Panc1 (cell line): Measurements from ENCODE around the gene GNAO1. TPM values are rescaled to one million over a fixed set of nuclear protein-coding genes. Genes with fewer than 3 reads are reported as not detected.

Experiments used
- ATAC-seq: fragments of 200-7000 bp; cut with Tn5 transposase; 2 replicates; pipeline ENCODE4 v1.9.1; 2020; ENCODE audit warnings: mild to moderate bottlenecking, moderate library complexity
- BruUV-seq: library from RNA; stranded (reverse); fragments of 400-500 nt; replicated peaks from 2 replicates; lab custom pipeline; 2021; lab: Mats Ljungman, UMichigan
- CTCF ChIA-PET: fragments of 300-600 bp; sonication (Branson Sonifier 250); formaldehyde crosslinking; loops from one replicate; lab custom pipeline; 2022; ENCODE audit warnings: antibody characterized with exemption; lab: Charles Lee
- POLR2A ChIA-PET: fragments of 300-600 bp; sonication (Branson Sonifier 250); formaldehyde crosslinking; loops from one replicate; lab custom pipeline; 2022; ENCODE audit warnings: antibody characterized with exemption; lab: Charles Lee
- DNase-seq: peaks from one replicate; pipeline ENCODE4 v3.0.0-alpha.2; 2010; ENCODE audit warnings: low read depth, low spot score
- H3K27ac ChIP-seq: 2 replicates; pipeline ENCODE4 v1.5.1; 2011; ENCODE audit warnings: mild to moderate bottlenecking, low read length, inconsistent platforms
- H3K27me3 ChIP-seq: fragments of 200-500 bp; sonication (Bioruptor generic); 2 replicates; pipeline ENCODE4 v1.6.0; 2014; ENCODE audit warnings: low read length, inconsistent platforms; ENCODE audit not compliant: control insufficient read depth, insufficient read depth
- H3K36me3 ChIP-seq: fragments of 200-500 bp; sonication (Bioruptor generic); 2 replicates; pipeline ENCODE4 v1.5.1; 2014; ENCODE audit warnings: inconsistent platforms, mild to moderate bottlenecking, low read length, moderate library complexity; ENCODE audit not compliant: control insufficient read depth, insufficient read depth
- H3K4me1 ChIP-seq: 2 replicates; pipeline ENCODE4 v1.5.1; 2011; ENCODE audit warnings: inconsistent platforms, mild to moderate bottlenecking, low read length, moderate library complexity; ENCODE audit not compliant: control insufficient read depth, insufficient read depth
- H3K4me3 ChIP-seq, 2 experiments: 2 replicates each; pipeline ENCODE4 v1.5.1; 2011 to 2012; ENCODE audit warnings: low read depth in 2 of 2, low read length in 2 of 2, mild to moderate bottlenecking in 2 of 2, inconsistent platforms in 1 of 2, moderate library complexity in 1 of 2
- H3K9me3 ChIP-seq: fragments of 200-500 bp; sonication (Bioruptor generic); 2 replicates; pipeline ENCODE4 v1.5.1; 2014; ENCODE audit warnings: low read depth, mild to moderate bottlenecking, inconsistent platforms, low read length, moderate library complexity; ENCODE audit not compliant: control insufficient read depth, insufficient read depth
- CTCF ChIP-seq: fragments of 450-650 bp; IDR thresholded peaks from 2 replicates; pipeline ENCODE4 v1.5.1; 2017; ENCODE audit warnings: mild to moderate bottlenecking
- POLR2AphosphoS5 ChIP-seq: IDR thresholded peaks from 2 replicates; pipeline ENCODE4 v1.6.1; 2012; ENCODE audit warnings: mild to moderate bottlenecking, low read depth, low read length, moderate library complexity
- REST ChIP-seq, 2 experiments: IDR thresholded peaks; 2 replicates each; pipeline ENCODE4 v1.6.1; 2011 to 2012; ENCODE audit warnings: low read depth in 2 of 2, control low read depth in 1 of 2, low read length in 1 of 2, mild to moderate bottlenecking in 1 of 2, moderate library complexity in 1 of 2; ENCODE audit not compliant: insufficient read depth in 1 of 2
- SIN3A ChIP-seq: IDR thresholded peaks from 2 replicates; pipeline ENCODE4 v1.6.1; 2012; ENCODE audit warnings: low read depth, mild to moderate bottlenecking, low read length, moderate library complexity, borderline replicate concordance; ENCODE audit not compliant: insufficient read depth
- TCF7L2 ChIP-seq: IDR thresholded peaks from 2 replicates; pipeline ENCODE4 v1.6.1; 2011; ENCODE audit warnings: mild to moderate bottlenecking, low read depth, low read length, inconsistent platforms
- in situ Hi-C: cut with HindIII; loops from 2 replicates; pipeline ENCODE4 v1.10.0; 2016; ENCODE audit warnings: low sequenced_read_pairs, low pct_unique_long_range_greater_than_20kb
- intact Hi-C: fragments of 100-400 bp; cut with micrococcal nuclease; formaldehyde crosslinking; loops from one replicate; pipeline ENCODE4 v1.10.0; 2022; ENCODE audit not compliant: unreplicated experiment
- total RNA-seq: library from RNA; stranded (reverse); gene quantifications from one replicate; pipeline ENCODE4 v1.2.1, GENCODE V29; 2021; ENCODE audit not compliant: unreplicated experiment

The GNAO1 gene
- total RNA-seq, 1 experiment from 2014 or later, result 33.4 TPM

GRCh38 chr16:56369202-56369601 is 177.9 kb downstream of the GNAO1 start:
- TF ChIP-seq CTCF (no peak), SIN3A (no peak), TCF7L2 (no peak), REST (IDR thresholded peaks at IDR 0.05; ENCODE audit: insufficient read depth in 1 of 2, low read depth in 2 of 2, low read length in 1 of 2) (no peak), POLR2AphosphoS5 (no peak)
- no TSS peak for BruUV-seq
- Histone ChIP-seq H3K4me3 (no peak overlapping the region), H3K4me1 (peaks cover 35% of the 10 kb centered on the region), H3K36me3 (no peaks in the 10 kb centered on the region), H3K9me3 (no peaks in the 10 kb centered on the region), H3K27me3 (no peaks in the 10 kb centered on the region), H3K27ac (no peak overlapping the region; the same call in 1 of the 2 replicates)
- in situ Hi-C loops, result no loop called here
- DNase-seq, result no peak
- CTCF ChIA-PET, result interaction anchor here (0.6 kb wide), 1 partner anchor 301 kb away, joined by 3 read pairs; no protein-coding TSS in a partner anchor
- intact Hi-C loops, result no loop called here
- POLR2A ChIA-PET, result no interaction called here
- ATAC-seq, result no peak

GRCh38 chr16:56370185-56370874 is 179.0 kb downstream of the GNAO1 start:
- Histone ChIP-seq H3K36me3 (no peaks in the 10 kb centered on the region; the same call in 1 of the 2 replicates), H3K9me3 (no peaks in the 10 kb centered on the region), H3K4me1 (peaks cover 35% of the 10 kb centered on the region), H3K4me3 (no peak overlapping the region), H3K27ac (peak overlapping the region; percentile 36; the same call in 1 of the 2 replicates), H3K27me3 (no peaks in the 10 kb centered on the region)
- intact Hi-C loops, result no loop called here
- DNase-seq (no peak), ATAC-seq (no peak)
- TF ChIP-seq POLR2AphosphoS5 (no peak), REST (IDR thresholded peaks at IDR 0.05; ENCODE audit: insufficient read depth in 1 of 2, low read depth in 2 of 2, low read length in 1 of 2) (no peak), SIN3A (no peak), TCF7L2 (no peak), CTCF (no peak)
- in situ Hi-C loops, result no loop called here
- POLR2A ChIA-PET, result no interaction called here
- CTCF ChIA-PET, result interaction anchor here (1.2 kb wide), 1 partner anchor 14 kb away, joined by 4 read pairs; no protein-coding TSS in a partner anchor
- BruUV-seq, result no TSS peak
